Right ventricle myocardium inferior (tissue), 1 donor: ENCODE results near the gene PTHLH. TPM values are rescaled to one million over a fixed set of nuclear protein-coding genes. Genes with fewer than 3 reads are reported as not detected.

ENCODE experiments used
- total RNA-seq: library from RNA; stranded (reverse); fragmentation: NEBNext Ultra II Directional; extraction: Animal tissue kit (Norgen Biotek cat#: 25700); gene quantifications from one replicate; pipeline ENCODE4 v1.2.1, GENCODE V29; 2021
- donor health status: DM: no; HTN: yes; CAD: no; lungs with severe emphysema.

Gene PTHLH
- total RNA-seq, 1 donor from 2014 or later = not detected

Other genes starting within 250 kb of the PTHLH start
- 5.6 TPM for gene KLHL42, start 192.5 kb downstream of the PTHLH start, total RNA-seq
- not detected for gene MANSC4, start 192.5 kb downstream of the PTHLH start, total RNA-seq
- gene CCDC91, start 217.7 kb upstream of the PTHLH start, total RNA-seq = 47.0 TPM